Epithelial cell of esophagus (primary cell): ENCODE data around the gene RGS10.
"Not testable (repeated sequence)": the region's sequence is repeated elsewhere in the genome, so short reads cannot be mapped to it uniquely, and the experiment has no call there.

Experiments used
- DNase-seq: peaks from one replicate; pipeline ENCODE4 v3.0.0; 2010; ENCODE audit warnings: low read depth
- H3K4me3 ChIP-seq: 2 replicates; pipeline ENCODE4 v1.5.1; 2011; ENCODE audit warnings: mild to moderate bottlenecking, low read length, control low read depth
- CTCF ChIP-seq: IDR thresholded peaks from 2 replicates; pipeline ENCODE4 v1.5.1; 2011; ENCODE audit warnings: low read depth, mild to moderate bottlenecking, low read length, control low read depth, inconsistent platforms; ENCODE audit not compliant: insufficient read depth; ENCODE audit errors: missing control alignments

RGS10 gene

GRCh38 chr10:119537953-119538630 is 4.4 kb downstream of the RGS10 start:
- no peak overlapping the region for H3K4me3 ChIP-seq
- no peak for DNase-seq
- no peak for TF ChIP-seq CTCF

- no peak for TF ChIP-seq CTCF
- DNase-seq: no peak
- no peak overlapping the region for H3K4me3 ChIP-seq
Observed at GRCh38 chr10:119536508-119537025, 6.0 kb downstream of the RGS10 start.

DNA sequence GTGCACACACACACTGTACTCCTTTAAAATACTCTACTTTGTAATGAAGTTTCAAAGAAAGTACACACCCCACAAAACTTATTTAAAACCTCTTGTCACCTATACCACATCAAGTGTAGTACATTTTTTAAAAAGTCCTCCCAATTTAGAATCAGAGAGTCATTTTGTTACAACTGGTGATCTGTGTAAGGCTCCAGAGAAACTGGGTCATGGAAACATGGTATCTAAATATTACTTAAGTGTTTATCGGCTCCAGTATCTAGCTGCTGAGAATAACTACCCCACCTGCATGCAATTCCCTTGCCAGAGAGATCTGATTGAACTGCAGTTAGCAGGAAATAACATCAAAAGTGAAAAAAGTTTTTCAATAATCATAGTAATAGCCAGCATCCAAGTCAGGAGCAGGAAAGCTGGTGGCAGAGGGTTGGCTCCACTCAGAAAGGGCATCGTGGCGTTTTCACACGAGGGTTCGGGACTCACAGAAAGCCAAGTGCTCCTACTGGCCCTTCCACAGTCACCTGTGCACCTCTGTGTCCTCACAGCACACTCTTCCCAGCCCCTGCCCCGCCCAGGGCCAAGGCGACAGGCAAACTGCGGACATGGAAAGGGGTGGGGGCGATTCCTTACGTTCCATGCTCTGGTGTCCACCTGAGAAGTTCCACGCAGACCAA is 6.5 kb downstream of the RGS10 start:
- DNase-seq: no peak
- no peak for TF ChIP-seq CTCF
- H3K4me3 ChIP-seq: no peak overlapping the region

DNA sequence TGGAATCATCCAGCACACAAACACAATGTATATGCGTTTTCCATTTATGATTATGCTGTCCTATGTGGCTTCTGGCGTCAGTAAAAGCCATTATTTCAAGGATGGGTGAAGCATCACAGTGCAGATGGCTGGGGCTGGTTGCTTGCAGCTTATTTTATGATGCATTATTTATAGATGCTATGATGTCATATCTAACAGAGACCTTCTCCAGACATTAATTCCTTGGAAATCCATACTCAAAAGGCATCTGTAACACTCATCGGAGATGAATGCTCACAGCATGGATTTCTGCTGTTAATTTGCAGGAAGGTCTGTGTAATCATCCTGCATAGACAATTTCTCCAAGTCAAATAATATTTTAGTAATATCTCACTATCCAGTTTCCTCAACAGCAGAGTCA is 7.2 kb downstream of the RGS10 start:
- no peak for DNase-seq
- H3K4me3 ChIP-seq: no peak overlapping the region
- TF ChIP-seq CTCF: no peak

DNA sequence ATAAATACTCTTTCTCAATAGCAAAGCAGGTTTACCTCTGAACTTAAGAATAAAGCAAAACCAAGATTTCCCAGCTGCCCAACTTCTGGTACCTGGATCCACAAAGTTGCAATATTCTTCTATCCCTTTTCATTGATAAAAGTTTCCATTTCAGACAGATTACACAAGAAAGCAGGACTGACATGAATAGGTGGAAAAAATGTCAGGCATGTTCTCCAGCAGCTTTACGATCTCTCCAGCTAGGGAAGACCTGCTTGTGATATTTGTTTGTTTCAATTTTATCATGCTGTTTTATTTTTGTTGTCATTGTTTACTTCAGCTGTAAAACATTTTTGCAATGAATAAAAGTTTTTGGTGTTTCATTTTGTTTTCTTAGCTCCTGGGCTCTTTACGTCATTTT is 9.0 kb downstream of the RGS10 start:
- no peak for TF ChIP-seq CTCF
- DNase-seq: no peak
- no peak overlapping the region for H3K4me3 ChIP-seq

DNA sequence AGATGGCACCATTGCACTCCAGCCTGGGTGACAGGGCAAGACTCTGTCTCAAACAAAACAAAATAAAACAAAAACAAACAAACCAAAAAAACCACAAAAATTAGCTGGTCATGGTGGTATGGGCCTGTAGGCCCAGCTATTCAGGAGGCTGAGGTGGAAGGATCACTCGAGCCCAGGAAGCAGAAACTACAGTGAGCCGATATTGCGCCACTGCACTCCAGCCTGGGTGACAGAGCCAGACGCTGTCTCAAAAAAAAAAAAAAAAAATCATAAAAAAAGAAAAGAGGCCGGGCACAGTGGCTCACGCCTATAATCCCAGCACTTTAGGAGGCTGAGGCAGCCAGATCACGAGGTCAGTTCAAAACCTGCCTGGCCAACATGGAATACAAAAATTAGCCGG is 9.7 kb downstream of the RGS10 start:
- not testable (repeated sequence) for H3K4me3 ChIP-seq, DNase-seq

DNA sequence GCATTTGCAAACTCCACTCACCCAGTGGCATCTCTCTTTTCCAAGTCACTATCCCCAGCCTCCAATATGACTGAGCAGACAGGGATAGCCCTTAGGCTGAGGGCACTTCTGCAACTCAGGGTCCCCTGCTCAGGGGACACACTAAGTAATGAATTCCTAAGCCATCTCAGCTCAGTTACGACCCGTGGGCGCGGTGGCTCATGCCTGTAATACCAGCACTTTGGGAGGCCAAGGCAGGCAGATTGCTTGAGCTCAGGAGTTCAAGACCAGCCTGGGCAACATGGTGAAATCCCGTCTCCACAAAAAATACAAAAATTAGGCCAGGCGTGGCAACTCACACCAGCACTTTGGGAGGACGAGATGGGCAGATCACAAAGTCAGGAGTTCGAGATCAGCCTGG is 10.3 kb downstream of the RGS10 start:
- DNase-seq, H3K4me3 ChIP-seq: not testable (repeated sequence)

GRCh38 chr10:119531067-119531466 is 11.5 kb downstream of the RGS10 start:
- H3K4me3 ChIP-seq: no peak overlapping the region
- no peak for TF ChIP-seq CTCF
- DNase-seq: no peak

GRCh38 chr10:119528663-119529237 is 13.8 kb downstream of the RGS10 start:
- DNase-seq: peak; percentile 63
- not testable (repeated sequence) for H3K4me3 ChIP-seq
